Activated CD8-positive, alpha-beta T cell treated with anti-CD3 and anti-CD28 coated beads, Interleukin-2, amount 10 ng/mL, durations not matched to agents 7 days and 5 days (primary cell): Measurements from ENCODE around the gene PIK3C3. TPM values are rescaled to one million over a fixed set of nuclear protein-coding genes. Genes with fewer than 3 reads are reported as not detected.
"Not testable (repeated sequence)": the region's sequence is repeated elsewhere in the genome, so short reads cannot be mapped to it uniquely, and the experiment has no call there.

Source experiments
- ATAC-seq: fragments of 150-1000 bp; cut with Tn5 transposase; one replicate; pipeline ENCODE4 v1.10.0; 2021; ENCODE audit warnings: moderate library complexity
- CTCF ChIA-PET: fragments of 350-600 bp; sonication (Branson Sonifier 250); formaldehyde crosslinking; loops from one replicate; lab custom pipeline; 2021; ENCODE audit warnings: antibody characterized with exemption; lab: Charles Lee
- POLR2A ChIA-PET: fragments of 350-600 bp; sonication (Branson Sonifier 250); formaldehyde crosslinking; loops from one replicate; lab custom pipeline; 2021; ENCODE audit warnings: antibody characterized with exemption; lab: Charles Lee
- DNase-seq: peaks from one replicate; pipeline ENCODE4 v3.0.0-alpha.2; 2020
- H3K27ac Mint-ChIP-seq: one replicate; pipeline ENCODE4 v1.8.0; 2021; ENCODE audit warnings: mild to moderate bottlenecking, mixed read lengths
- H3K27me3 Mint-ChIP-seq: one replicate; pipeline ENCODE4 v1.8.0; 2021; ENCODE audit warnings: low read depth, mixed read lengths
- H3K36me3 Mint-ChIP-seq: one replicate; pipeline ENCODE4 v1.8.0; 2021; ENCODE audit warnings: low read depth, mixed read lengths
- H3K4me1 Mint-ChIP-seq: one replicate; pipeline ENCODE4 v1.8.0; 2021; ENCODE audit warnings: low read depth, mixed read lengths
- H3K4me3 Mint-ChIP-seq: one replicate; pipeline ENCODE4 v1.8.0; 2021; ENCODE audit warnings: mild to moderate bottlenecking, mixed read lengths
- H3K9me3 Mint-ChIP-seq: one replicate; pipeline ENCODE4 v1.8.0; 2022; ENCODE audit warnings: mixed read lengths; ENCODE audit not compliant: insufficient read depth
- total RNA-seq, 2 experiments: library from RNA; stranded (reverse); gene quantifications; one replicate each; pipeline ENCODE4 v1.2.3, GENCODE V29; 2021

PIK3C3 gene
- total RNA-seq, 2 experiments from 2014 or later, result 40.4 to 44.7 TPM

GRCh38 chr18:41992703-41993102, 37.7 kb downstream of the PIK3C3 start:
- no peak overlapping the region for H3K27ac Mint-ChIP-seq
- no peaks in the 10 kb centered on the region for H3K27me3 Mint-ChIP-seq
- ChIA-PET POLR2A (interaction anchor here (0.6 kb wide), 1 partner anchor 13 kb away, joined by 3 read pairs; no protein-coding TSS in a partner anchor), CTCF (no interaction called here)
- no peaks in the 10 kb centered on the region for H3K4me1 Mint-ChIP-seq
- DNase-seq, result no peak
- H3K9me3 Mint-ChIP-seq, result no peaks in the 10 kb centered on the region
- H3K4me3 Mint-ChIP-seq, result no peak overlapping the region
- H3K36me3 Mint-ChIP-seq, result peaks cover 27% of the 10 kb centered on the region
- ATAC-seq, result no peak

DNA sequence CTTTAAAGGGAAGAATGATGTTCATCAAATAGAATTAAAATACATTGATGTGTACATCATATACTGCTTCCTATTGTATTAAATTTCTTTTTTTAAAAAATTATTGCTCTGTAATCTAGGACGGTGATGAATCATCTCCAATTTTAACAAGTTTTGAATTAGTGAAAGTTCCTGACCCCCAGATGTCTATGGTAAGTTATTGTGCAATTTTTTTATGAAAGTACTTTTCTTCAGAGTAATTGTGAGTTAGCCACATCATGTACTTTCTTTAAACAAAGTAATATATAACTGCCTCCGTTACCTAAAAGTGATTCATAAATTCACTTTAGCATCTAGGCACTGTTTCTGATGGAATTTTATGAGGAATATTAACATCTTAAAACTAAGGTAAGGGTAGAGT, 38.1 kb downstream of the PIK3C3 start:
- no peaks in the 10 kb centered on the region for H3K27me3 Mint-ChIP-seq
- ChIA-PET CTCF (no interaction called here), POLR2A (interaction anchor here (0.6 kb wide), 1 partner anchor 13 kb away, joined by 3 read pairs; no protein-coding TSS in a partner anchor)
- H3K9me3 Mint-ChIP-seq, result no peaks in the 10 kb centered on the region
- H3K4me1 Mint-ChIP-seq, result no peaks in the 10 kb centered on the region
- H3K4me3 Mint-ChIP-seq, result no peak overlapping the region
- no peak overlapping the region for H3K27ac Mint-ChIP-seq
- H3K36me3 Mint-ChIP-seq, result peaks cover 29% of the 10 kb centered on the region
- DNase-seq, result no peak
- no peak for ATAC-seq

GRCh38 chr18:41996020-41996419, 41.0 kb downstream of the PIK3C3 start:
- ATAC-seq (no peak), DNase-seq (no peak)
- no peak overlapping the region for H3K4me3 Mint-ChIP-seq
- CTCF ChIA-PET, result interaction anchor here (0.8 kb wide), 1 partner anchor 32 kb away, joined by 3 read pairs; no protein-coding TSS in a partner anchor
- POLR2A ChIA-PET, result no interaction called here
- no peaks in the 10 kb centered on the region for H3K9me3 Mint-ChIP-seq
- no peaks in the 10 kb centered on the region for H3K4me1 Mint-ChIP-seq
- H3K27ac Mint-ChIP-seq, result no peak overlapping the region
- H3K27me3 Mint-ChIP-seq, result no peaks in the 10 kb centered on the region
- peaks cover 42% of the 10 kb centered on the region for H3K36me3 Mint-ChIP-seq

GRCh38 chr18:41999751-42000150, 44.7 kb downstream of the PIK3C3 start:
- no peaks in the 10 kb centered on the region for H3K9me3 Mint-ChIP-seq
- CTCF ChIA-PET, result no interaction called here
- no peak for ATAC-seq

GRCh38 chr18:42001801-42002200, 46.8 kb downstream of the PIK3C3 start:
- no peak overlapping the region for H3K27ac Mint-ChIP-seq
- CTCF ChIA-PET, result no interaction called here
- POLR2A ChIA-PET, result no interaction called here
- DNase-seq (no peak), ATAC-seq (no peak)
- peaks cover 59% of the 10 kb centered on the region for H3K36me3 Mint-ChIP-seq
- H3K4me1 Mint-ChIP-seq, result no peaks in the 10 kb centered on the region
- no peak overlapping the region for H3K4me3 Mint-ChIP-seq
- H3K9me3 Mint-ChIP-seq, result no peaks in the 10 kb centered on the region
- no peaks in the 10 kb centered on the region for H3K27me3 Mint-ChIP-seq

More at GRCh38 chr18:41999751-42000150, 44.7 kb downstream of the PIK3C3 start:
- no peaks in the 10 kb centered on the region for H3K4me1 Mint-ChIP-seq
- H3K27ac Mint-ChIP-seq, result no peak overlapping the region
- H3K27me3 Mint-ChIP-seq, result no peaks in the 10 kb centered on the region
- POLR2A ChIA-PET, result no interaction called here
- peaks cover 52% of the 10 kb centered on the region for H3K36me3 Mint-ChIP-seq
- DNase-seq, result no peak
- H3K4me3 Mint-ChIP-seq, result no peak overlapping the region

DNA sequence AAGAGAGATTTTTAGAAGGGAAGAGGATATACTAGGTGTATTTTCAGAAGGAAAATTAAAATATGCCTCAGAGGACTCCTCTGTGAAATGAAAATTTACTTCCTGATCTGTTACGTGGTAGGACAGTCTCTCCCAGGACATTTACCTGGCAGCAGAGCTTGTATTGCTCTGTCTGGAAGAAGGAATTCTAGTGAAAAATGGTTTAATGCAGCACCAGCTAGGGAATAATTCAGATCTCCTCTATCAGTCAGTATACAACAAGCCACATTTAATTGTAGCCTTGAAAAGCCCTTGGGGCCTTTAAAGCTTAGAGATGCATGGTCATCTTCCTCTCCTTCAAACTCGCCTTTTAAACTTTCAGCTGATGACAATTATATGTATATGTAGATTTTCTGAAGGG, 49.6 kb downstream of the PIK3C3 start:
- H3K4me3 Mint-ChIP-seq, result no peak overlapping the region
- peaks cover 53% of the 10 kb centered on the region for H3K36me3 Mint-ChIP-seq
- DNase-seq (no peak), ATAC-seq (no peak)
- no peaks in the 10 kb centered on the region for H3K4me1 Mint-ChIP-seq
- POLR2A ChIA-PET, result no interaction called here
- no peaks in the 10 kb centered on the region for H3K27me3 Mint-ChIP-seq
- H3K9me3 Mint-ChIP-seq, result no peaks in the 10 kb centered on the region
- CTCF ChIA-PET, result interaction anchor here (1.1 kb wide), 1 partner anchor 24 kb away, joined by 5 read pairs; no protein-coding TSS in a partner anchor
- no peak overlapping the region for H3K27ac Mint-ChIP-seq

- peaks cover 51% of the 10 kb centered on the region for H3K36me3 Mint-ChIP-seq
- H3K27ac Mint-ChIP-seq, result no peak overlapping the region
- ATAC-seq (no peak), DNase-seq (no peak)
- no peaks in the 10 kb centered on the region for H3K27me3 Mint-ChIP-seq
- H3K4me3 Mint-ChIP-seq, result no peak overlapping the region
- no peaks in the 10 kb centered on the region for H3K4me1 Mint-ChIP-seq
- CTCF ChIA-PET, result no interaction called here
- POLR2A ChIA-PET, result no interaction called here
- no peaks in the 10 kb centered on the region for H3K9me3 Mint-ChIP-seq
Observed at GRCh38 chr18:42005782-42006181, 50.7 kb downstream of the PIK3C3 start.

DNA sequence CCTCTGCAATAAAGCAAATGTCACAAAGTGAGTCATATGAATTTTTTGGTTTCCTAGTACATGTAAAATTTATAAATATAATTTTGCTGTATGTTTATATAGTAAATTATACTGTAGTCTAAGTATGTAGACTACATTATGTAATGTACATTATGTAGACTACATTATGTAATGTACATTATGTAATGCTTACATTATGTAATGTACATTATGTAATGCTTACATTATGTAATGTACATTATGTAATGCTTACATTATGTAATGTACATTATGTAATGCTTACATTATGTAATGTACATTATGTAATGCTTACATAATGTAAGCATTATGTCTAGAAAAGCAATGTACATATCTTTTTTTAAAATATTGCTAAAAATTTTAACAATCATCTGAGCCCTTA, 54.4 kb downstream of the PIK3C3 start:
- DNase-seq, H3K9me3 Mint-ChIP-seq, H3K4me3 Mint-ChIP-seq, POLR2A ChIA-PET, H3K4me1 Mint-ChIP-seq, CTCF ChIA-PET, ATAC-seq, H3K27me3 Mint-ChIP-seq, H3K27ac Mint-ChIP-seq: not testable (repeated sequence)
- H3K36me3 Mint-ChIP-seq, result peaks cover 57% of the 10 kb centered on the region

DNA sequence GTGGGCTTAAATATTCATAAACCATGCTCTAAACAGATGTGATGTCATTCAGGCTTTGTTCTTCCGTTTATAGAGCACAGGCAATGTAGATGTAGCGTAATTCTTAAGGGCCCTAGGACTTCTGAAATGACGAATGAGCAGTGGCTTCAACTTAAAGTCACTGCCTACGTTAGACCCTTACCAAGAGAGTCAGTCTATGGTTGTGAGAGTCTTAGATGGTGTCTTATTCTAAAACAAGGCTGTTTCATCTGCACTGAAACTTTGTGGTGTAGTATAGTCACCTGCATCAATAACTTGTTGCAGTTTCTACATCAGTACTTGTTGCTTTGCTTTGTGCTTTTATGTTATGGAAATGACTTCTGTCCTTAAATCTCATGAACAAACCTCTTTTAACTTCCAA, 56.0 kb downstream of the PIK3C3 start:
- ChIA-PET POLR2A (no interaction called here), CTCF (interaction anchor here (1.8 kb wide), 1 partner anchor 17 kb away, joined by 6 read pairs; no protein-coding TSS in a partner anchor)
- Mint-ChIP-seq H3K4me3 (no peak overlapping the region), H3K27ac (no peak overlapping the region), H3K9me3 (no peaks in the 10 kb centered on the region), H3K36me3 (peaks cover 53% of the 10 kb centered on the region), H3K4me1 (no peaks in the 10 kb centered on the region), H3K27me3 (no peaks in the 10 kb centered on the region)
- ATAC-seq (no peak), DNase-seq (no peak)

DNA sequence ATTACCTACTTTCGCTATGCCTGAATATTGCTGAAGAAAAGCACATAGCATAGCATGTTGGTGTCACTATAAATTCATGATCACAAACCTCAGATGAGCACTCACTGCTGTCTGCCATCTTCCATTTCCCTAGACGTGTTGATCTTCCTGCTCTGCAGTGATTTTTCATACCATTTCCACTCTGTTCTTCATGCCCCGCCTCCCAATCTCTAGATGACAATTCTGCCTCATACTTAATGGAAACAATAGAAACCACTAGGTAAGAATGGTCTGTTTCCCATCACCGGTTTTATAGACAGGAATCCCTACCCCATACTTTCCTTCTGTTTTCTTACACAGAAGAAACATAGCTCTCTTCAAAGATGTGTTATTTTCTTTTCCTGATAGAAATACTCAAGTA, 63.8 kb downstream of the PIK3C3 start:
- CTCF ChIA-PET, result interaction anchor here (8.5 kb wide), 1 partner anchor 9 kb away, joined by 74 read pairs; no protein-coding TSS in a partner anchor
- H3K27ac Mint-ChIP-seq, result no peak overlapping the region

DNA sequence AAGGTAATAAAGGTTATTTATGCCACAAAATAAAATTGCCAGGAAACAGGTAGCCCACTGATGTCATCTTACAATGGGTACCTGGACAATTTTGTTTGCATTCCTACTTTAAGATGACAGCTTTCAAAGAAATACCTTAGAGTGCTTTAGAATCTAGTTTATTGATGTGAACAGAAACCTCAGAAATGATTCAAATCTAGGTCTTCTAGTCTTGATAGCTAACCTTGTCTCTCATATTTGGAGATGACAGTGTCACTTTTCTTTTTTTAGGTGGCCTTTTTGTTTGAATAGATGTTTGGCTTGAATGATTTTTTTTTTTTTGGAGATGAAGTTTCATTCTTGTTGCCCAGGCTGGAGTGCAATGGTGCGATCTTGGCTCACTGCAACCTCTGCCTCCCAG, 69.1 kb downstream of the PIK3C3 start:
- no peak overlapping the region for H3K4me3 Mint-ChIP-seq
- H3K27ac Mint-ChIP-seq, result no peak overlapping the region
- H3K4me1 Mint-ChIP-seq, result peaks cover 21% of the 10 kb centered on the region
- H3K9me3 Mint-ChIP-seq, result no peaks in the 10 kb centered on the region
- DNase-seq (no peak), ATAC-seq (no peak)
- peaks cover 24% of the 10 kb centered on the region for H3K36me3 Mint-ChIP-seq
- H3K27me3 Mint-ChIP-seq, result no peaks in the 10 kb centered on the region
- ChIA-PET POLR2A (no interaction called here), CTCF (interaction anchor here (1.5 kb wide), 1 partner anchor 27 kb away, joined by 4 read pairs; no protein-coding TSS in a partner anchor)

More for the DNA sequence above, 63.8 kb downstream of the PIK3C3 start:
- no peaks in the 10 kb centered on the region for H3K9me3 Mint-ChIP-seq
- peaks cover 30% of the 10 kb centered on the region for H3K36me3 Mint-ChIP-seq
- no peaks in the 10 kb centered on the region for H3K27me3 Mint-ChIP-seq
- POLR2A ChIA-PET, result no interaction called here
- ATAC-seq (no peak), DNase-seq (no peak)
- no peak overlapping the region for H3K4me3 Mint-ChIP-seq
- H3K4me1 Mint-ChIP-seq, result peaks cover 2% of the 10 kb centered on the region

DNA sequence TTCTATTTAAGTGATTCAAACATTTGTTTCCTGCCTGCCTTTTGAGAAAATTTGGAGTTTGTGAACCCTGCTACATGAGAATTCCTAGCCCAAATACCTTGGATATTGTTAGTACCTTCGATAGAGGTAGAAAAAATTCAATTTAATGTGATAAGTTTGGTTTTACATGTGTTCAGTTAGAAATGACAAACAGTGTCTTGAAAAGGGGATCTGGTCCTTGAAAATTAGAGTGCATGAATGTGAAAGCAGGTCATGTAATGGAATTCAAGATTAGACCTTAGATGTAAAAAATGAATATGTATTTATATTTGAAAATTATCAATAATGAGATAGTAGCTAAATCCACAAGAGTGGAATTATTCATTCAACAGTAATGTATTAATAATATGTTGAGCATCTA, 70.5 kb downstream of the PIK3C3 start:
- ATAC-seq, result no peak
- Mint-ChIP-seq H3K27me3 (no peaks in the 10 kb centered on the region), H3K4me3 (no peak overlapping the region), H3K36me3 (peaks cover 30% of the 10 kb centered on the region), H3K4me1 (peaks cover 21% of the 10 kb centered on the region), H3K9me3 (no peaks in the 10 kb centered on the region), H3K27ac (no peak overlapping the region)
- ChIA-PET CTCF (interaction anchor here (5.2 kb wide), 1 partner anchor 9 kb away, joined by 74 read pairs; no protein-coding TSS in a partner anchor), POLR2A (no interaction called here)
- DNase-seq, result no peak
